T-helper 1 cell treated with Interleukin-12 subunit alpha and Interleukin-12 subunit beta and Interleukin-4 antibody, amounts not matched to agents 30 ng/mL and 1 ng/mL, for 36 hours (primary cell): Measurements from ENCODE around the gene SCART1. TPM values are rescaled to one million over a fixed set of nuclear protein-coding genes. Genes with fewer than 3 reads are reported as not detected.

Source experiments
- intact Hi-C: fragments of 100-400 bp; cut with micrococcal nuclease; formaldehyde crosslinking; loops from one replicate; pipeline ENCODE4 v1.15.1; 2024
- total RNA-seq: library from RNA; stranded (reverse); gene quantifications from 2 replicates; pipeline ENCODE4 v1.2.3, GENCODE V29; 2022

Gene SCART1
- total RNA-seq, 1 donor from 2014 or later = 1.6 TPM

GRCh38 chr10:133454204-133454893 is 604 bp downstream of the SCART1 start:
- intact Hi-C loops = no loop called here

GRCh38 chr10:133455196-133455595 is 1.5 kb downstream of the SCART1 start:
- intact Hi-C loops = no loop called here

- intact Hi-C loops = no loop called here
Measured at GRCh38 chr10:133455611-133456031, 1.9 kb downstream of the SCART1 start.

GRCh38 chr10:133456041-133456951 is 2.6 kb downstream of the SCART1 start:
- intact Hi-C loops = no loop called here

- intact Hi-C loops = no loop called here
Measured at GRCh38 chr10:133457100-133457841, 3.5 kb downstream of the SCART1 start.

GRCh38 chr10:133458021-133458709 is 4.4 kb downstream of the SCART1 start:
- intact Hi-C loops = no loop called here

- intact Hi-C loops = no loop called here
Measured at GRCh38 chr10:133458710-133459453, 5.1 kb downstream of the SCART1 start.

- intact Hi-C loops = no loop called here
Measured at GRCh38 chr10:133459454-133460207, 5.9 kb downstream of the SCART1 start.

- intact Hi-C loops = no loop called here
Measured at GRCh38 chr10:133460208-133460769, 6.5 kb downstream of the SCART1 start.

GRCh38 chr10:133461027-133461426 is 7.3 kb downstream of the SCART1 start:
- intact Hi-C loops = no loop called here

- intact Hi-C loops = no loop called here
Measured at GRCh38 chr10:133461841-133462240, 8.1 kb downstream of the SCART1 start.

GRCh38 chr10:133462512-133463305 is 9.0 kb downstream of the SCART1 start:
- intact Hi-C loops = no loop called here

GRCh38 chr10:133464582-133465031 is 10.9 kb downstream of the SCART1 start:
- intact Hi-C loops = no loop called here

- intact Hi-C loops = no loop called here
Measured at GRCh38 chr10:133465191-133465949, 11.6 kb downstream of the SCART1 start.

- intact Hi-C loops = no loop called here
Measured at GRCh38 chr10:133465950-133466474, 12.3 kb downstream of the SCART1 start.

GRCh38 chr10:133466683-133467275 is 13.0 kb downstream of the SCART1 start:
- intact Hi-C loops = no loop called here

GRCh38 chr10:133467286-133467911 is 13.7 kb downstream of the SCART1 start:
- intact Hi-C loops = no loop called here
